ENCODE results near the gene ISG15. TPM values are rescaled to one million over a fixed set of nuclear protein-coding genes. Genes with fewer than 3 reads are reported as not detected.
"Not testable (repeated sequence)": the region's sequence is repeated elsewhere in the genome, so short reads cannot be mapped to it uniquely, and the experiment has no call there.

Gene ISG15
- total RNA-seq, 2 experiments from 2014 or later: 16.6 to 18.7 TPM

DNA sequence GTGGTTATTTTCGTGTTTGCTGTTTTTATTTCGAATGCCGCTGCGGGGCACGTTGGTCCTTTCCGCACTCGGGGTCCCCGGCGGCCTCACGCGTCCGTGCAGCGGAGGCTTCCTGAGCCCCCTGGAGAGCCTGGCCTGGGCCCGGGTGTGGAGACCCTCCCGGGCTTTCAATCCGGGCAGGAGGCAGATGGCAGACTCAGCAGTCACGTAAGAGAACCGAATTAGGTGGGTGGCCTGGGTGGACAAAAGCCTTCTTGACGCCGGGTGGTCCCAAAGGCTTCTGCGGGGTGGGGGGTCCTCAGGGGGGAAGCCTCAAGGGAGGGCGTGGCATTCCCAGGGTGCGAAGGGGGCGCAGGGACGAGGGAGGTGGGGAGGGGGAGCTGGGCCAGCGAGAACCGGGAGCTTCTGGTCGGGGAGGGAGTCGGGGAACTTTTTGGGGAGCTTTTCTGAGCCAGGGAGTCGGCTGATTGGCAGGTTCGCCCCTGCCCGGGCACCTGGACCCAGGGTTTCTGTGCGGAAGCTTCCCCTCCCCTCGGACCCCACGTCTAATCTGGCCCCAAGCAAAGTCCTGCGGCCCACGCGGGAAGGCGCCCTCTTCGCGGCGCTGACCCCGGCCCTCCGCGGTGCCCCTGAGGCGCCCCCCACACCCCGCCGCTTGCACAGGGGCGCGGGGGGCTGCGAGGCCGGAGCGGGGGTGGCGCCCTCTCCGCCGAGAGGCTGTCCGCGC is 12.1 kb upstream of the ISG15 start:
- ChIA-PET POLR2A (no interaction called here), CTCF (interaction anchor here (0.7 to 2.4 kb wide), 11 partner anchors 9 to 351 kb away, joined by 3 to 14 read pairs (median 3); partner anchors contain the start of gene ISG15)

DNA sequence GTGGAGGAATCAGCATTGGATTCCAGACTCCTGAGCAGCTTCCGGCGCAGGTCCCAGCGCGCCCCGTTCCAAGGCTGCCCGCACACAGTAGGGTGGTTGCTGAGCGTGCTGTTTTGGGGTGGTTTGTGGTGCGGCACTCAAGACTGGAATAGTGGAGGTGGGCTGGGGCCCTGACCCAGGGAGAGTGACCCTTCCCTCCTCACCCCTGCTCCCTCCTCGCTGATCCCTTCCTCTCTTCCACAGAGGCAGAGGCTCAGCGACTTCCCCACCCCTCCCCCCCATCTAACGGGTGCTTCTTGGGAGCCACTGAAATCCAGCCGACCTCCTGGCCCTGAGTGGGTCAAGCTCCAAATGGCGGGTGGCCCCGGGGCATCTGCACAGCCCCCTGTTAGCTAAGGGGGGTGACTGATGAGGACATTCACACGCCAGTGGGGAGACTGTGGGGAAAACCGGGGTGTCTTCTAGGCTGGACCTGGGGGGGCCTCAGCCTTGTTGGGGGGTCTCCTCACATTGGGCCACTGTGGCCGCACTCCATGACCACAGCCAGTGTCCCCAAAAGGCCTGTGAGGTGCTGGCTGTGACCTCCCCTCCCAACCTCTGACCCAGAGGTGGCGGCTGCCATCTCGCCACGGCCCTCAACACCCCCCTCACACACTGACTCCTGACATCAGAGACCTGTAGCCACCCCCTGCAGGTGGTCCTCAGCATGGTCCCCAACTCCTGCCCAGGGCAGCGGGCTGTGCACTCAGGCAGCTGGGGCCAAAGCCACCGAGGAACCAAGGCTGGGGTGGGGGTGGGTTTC is 9.5 kb upstream of the ISG15 start:
- POLR2A ChIA-PET: no interaction called here

DNA sequence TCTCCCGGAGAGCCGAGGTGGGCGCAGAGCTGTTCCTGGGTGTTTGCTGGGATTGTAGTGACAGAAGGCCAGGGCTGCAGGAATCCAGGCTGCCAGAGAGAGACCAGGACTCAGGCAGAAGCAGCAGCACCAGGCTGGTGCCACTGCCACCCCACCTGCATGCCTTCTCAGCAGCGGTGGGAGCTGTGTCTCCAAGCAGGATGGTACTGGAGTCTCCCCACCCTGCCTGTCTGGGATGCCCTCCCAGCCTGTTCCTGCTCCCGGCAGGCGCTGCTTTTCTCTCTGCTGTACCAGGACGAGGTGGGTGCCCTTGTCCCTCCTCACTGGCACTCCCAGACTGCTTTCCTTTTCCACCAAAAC is 8.9 kb upstream of the ISG15 start:
- ChIA-PET CTCF (interaction anchor here (0.6 kb wide), 1 partner anchor 114 kb away, joined by 3 read pairs; no protein-coding TSS in a partner anchor), POLR2A (no interaction called here)

More for the DNA sequence above, 9.5 kb upstream of the ISG15 start:
- CTCF ChIA-PET: interaction anchor here (0.6 to 1.8 kb wide), 4 partner anchors 14 to 114 kb away, joined by 3 to 7 read pairs (median 4); no protein-coding TSS in a partner anchor

DNA sequence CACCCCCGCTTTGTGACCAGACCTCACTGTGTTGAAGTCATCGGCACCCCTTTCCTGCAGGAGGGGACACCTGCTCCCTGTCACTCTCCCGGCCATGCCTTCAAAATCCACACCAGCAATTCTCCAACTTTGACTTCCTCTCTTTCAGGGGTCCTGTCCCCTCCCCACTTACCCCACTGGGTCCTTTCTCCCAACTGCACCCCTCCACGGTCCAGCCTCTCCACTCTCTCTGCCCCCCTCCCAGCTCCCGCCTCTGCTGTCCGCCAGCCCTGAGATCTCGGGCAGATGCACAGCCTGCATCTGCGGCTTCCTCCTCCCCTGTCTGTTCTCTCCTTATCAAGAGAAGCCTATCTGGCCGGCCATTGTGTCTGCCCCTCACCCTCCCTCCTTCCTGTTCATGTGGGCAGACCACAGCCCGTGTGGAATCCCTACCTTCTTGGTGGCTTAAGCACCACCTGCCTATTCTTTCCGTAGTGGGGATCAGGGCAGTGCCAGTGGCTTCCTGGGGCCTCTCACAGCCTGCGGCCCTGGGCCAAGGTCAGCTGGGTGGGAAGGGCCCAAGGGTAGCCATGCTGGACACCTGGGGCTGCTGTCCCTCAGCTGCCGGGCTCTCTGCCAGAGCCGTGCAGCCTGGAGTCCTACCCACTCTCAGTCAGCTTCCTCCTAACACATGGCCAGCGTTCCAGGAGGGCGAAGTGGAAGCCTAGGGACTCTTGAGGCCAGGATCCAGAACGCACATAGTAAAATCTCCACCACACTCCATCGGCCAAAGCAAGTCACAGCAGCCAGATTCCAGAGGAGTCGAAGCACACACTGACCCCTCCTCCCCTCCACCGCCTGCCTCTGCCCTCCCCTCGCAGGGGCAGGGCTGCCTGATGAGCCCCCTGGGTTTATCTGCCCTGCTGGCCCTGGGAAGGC is 8.3 kb upstream of the ISG15 start:
- ChIA-PET CTCF (no interaction called here), POLR2A (no interaction called here)

DNA sequence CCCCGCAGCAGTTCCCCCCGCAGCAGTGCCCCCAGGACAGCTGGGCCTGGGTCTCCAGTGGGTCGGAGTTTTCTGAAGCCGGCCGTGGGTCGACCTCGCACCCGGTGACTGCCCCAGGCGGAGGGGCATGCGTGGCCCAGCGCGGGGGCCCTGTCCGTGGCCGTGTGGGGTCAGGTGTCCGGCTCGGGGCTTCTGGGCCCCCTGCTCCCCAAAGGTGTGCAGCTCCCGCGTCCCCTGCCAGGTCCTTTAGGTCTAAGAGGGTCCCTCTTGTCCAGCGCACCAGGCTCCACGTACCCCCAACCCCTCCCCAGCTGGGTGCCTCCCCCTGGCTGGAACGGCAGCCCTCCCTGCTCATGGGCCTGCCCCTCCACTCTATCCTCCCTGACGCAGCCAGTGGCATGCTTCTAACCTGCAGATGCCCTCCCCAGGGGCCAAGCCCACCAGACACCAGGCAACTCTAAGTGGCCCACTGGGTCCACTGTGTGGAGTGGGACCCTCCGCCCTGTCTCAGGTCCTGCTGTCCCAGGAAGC is 7.5 kb upstream of the ISG15 start:
- ChIA-PET CTCF (no interaction called here), POLR2A (no interaction called here)

DNA sequence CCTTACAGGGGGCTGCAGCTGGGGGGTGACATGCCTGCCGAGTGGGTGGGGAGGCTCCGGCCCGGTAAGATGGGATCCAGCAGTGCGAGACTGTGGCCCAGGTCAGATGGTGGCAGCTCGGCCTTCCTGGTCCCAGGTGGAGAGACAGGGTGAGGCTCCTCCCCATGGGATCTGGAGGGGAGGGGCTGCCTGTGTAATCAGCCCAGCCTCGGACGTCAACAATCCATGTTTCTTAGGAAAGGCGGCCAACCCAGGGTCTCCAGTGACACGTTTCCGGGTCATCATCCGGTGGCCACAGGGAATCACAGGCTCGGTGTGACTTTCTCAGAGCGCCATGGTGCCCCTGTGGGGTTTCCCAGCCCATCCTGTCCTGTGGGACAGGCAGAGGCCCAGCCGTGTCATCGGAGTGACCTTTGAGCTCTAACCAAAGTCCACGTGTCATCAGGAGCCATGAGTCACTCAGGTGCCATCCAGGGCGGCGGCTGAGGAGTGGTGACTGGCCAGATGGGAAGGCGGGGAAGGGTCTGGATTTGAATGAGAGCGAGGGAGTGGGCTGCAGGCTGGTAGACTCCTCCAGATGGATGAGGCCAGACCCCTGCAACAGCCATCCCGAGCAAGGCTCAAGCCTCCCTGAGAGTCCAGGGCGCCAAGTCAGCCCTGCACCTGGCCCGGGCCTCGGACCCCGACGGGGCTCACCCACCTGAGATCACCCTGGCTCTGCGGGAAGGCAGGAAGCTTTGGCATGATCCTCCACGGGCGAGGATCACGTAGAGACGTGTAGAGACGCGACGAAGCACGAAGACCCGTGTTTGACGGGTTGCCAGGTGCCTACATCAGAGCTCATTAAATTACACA is 6.8 kb upstream of the ISG15 start:
- ChIA-PET POLR2A (no interaction called here), CTCF (interaction anchor here (1.2 kb wide), 2 partner anchors 10 to 12 kb away, joined by 3 read pairs; no protein-coding TSS in a partner anchor)

DNA sequence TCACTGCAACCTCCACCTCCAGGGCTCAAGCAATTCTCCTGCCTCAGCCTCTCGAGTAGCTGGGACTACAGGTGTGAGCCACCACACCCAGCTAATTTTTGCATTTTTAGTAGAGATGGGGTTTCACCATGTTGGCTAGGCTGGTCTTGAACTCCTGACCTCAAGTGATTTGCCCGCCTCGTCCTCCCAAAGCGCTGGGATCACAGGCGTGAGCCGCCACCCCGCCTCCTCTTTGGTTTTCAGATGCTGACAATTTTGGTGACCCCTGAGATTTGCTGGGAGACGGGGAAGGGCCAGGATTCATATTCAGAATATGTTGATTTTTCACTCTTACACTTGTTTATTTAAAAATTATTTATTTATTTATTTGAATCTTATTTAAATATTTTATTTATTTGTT is 3.2 kb upstream of the ISG15 start:
- CTCF ChIA-PET: interaction anchor here (1.8 kb wide), 1 partner anchor 8 kb away, joined by 7 read pairs; no protein-coding TSS in a partner anchor
- POLR2A ChIA-PET: not testable (repeated sequence)

DNA sequence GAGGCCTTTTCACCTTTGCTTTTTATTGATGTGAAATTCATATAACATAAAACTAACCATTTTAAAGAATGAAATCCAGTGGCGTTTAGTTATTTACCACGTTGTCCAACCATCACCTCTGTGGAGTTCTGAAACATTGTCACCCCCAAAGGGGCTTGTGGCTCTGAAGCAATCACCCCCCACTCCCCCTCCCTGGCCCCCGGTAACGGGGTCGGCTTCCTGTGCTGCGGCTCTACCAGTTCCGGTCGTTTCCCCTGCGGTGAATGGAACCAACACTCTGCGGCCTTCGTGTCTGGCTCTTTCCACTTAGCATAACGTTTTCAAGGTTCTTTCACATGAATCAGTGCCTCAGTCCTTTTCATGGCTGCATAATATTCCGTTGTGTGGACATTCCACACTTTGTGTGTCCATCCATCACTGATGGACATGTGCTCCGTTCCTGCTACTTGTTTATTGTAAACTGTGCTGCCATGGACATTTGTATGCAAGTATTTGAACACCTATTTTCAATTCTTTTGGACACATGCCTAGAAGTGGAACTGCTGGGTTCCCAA is 1.8 kb upstream of the ISG15 start:
- CTCF ChIA-PET: interaction anchor here (1.8 kb wide), 1 partner anchor 10 kb away, joined by 7 read pairs; no protein-coding TSS in a partner anchor
- POLR2A ChIA-PET: no interaction called here

DNA sequence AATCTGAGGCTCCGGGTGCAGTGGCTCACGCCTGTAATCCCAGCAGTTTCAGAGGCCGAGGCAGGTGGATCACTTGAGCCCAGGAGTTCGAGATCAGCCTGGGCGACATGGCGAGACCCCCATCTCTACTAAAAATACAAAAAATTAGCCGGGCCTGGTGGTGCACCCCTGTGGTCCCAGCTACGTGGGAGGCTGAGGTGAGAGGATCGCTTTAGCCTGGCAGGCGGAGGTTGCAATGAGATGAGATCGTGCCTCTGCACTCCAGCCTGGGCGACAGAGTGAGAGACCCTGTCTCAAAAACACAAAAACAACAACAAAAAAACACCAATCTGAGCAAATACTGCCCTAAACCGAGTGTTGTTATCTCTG is 577 bp upstream of the ISG15 start:
- ChIA-PET CTCF (interaction anchor here (1.1 to 3.8 kb wide), 8 partner anchors 11 to 51 kb away, joined by 4 to 14 read pairs (median 10); no protein-coding TSS in a partner anchor), POLR2A (interaction anchor here (0.6 kb wide), 1 partner anchor 157 kb away, joined by 3 read pairs; no protein-coding TSS in a partner anchor)

DNA sequence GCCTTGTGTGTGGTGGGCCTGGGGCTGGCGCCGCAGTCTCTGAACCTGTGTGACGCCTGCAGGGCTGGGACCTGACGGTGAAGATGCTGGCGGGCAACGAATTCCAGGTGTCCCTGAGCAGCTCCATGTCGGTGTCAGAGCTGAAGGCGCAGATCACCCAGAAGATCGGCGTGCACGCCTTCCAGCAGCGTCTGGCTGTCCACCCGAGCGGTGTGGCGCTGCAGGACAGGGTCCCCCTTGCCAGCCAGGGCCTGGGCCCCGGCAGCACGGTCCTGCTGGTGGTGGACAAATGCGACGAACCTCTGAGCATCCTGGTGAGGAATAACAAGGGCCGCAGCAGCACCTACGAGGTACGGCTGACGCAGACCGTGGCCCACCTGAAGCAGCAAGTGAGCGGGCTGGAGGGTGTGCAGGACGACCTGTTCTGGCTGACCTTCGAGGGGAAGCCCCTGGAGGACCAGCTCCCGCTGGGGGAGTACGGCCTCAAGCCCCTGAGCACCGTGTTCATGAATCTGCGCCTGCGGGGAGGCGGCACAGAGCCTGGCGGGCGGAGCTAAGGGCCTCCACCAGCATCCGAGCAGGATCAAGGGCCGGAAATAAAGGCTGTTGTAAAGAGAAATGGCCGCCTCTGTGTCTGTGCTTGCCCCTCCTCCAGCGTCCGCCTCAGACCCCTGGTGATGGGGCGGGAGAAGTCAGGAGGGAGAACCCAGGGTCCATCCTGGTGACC is 788 bp downstream of the ISG15 start:
- ChIA-PET POLR2A (interaction anchor here (0.7 to 1.1 kb wide), 2 partner anchors 30 to 356 kb away, joined by 3 read pairs; no protein-coding TSS in a partner anchor), CTCF (interaction anchor here (1.1 to 3.8 kb wide), 11 partner anchors 12 to 602 kb away, joined by 3 to 14 read pairs (median 5); partner anchors contain the start of gene MIB2)

DNA sequence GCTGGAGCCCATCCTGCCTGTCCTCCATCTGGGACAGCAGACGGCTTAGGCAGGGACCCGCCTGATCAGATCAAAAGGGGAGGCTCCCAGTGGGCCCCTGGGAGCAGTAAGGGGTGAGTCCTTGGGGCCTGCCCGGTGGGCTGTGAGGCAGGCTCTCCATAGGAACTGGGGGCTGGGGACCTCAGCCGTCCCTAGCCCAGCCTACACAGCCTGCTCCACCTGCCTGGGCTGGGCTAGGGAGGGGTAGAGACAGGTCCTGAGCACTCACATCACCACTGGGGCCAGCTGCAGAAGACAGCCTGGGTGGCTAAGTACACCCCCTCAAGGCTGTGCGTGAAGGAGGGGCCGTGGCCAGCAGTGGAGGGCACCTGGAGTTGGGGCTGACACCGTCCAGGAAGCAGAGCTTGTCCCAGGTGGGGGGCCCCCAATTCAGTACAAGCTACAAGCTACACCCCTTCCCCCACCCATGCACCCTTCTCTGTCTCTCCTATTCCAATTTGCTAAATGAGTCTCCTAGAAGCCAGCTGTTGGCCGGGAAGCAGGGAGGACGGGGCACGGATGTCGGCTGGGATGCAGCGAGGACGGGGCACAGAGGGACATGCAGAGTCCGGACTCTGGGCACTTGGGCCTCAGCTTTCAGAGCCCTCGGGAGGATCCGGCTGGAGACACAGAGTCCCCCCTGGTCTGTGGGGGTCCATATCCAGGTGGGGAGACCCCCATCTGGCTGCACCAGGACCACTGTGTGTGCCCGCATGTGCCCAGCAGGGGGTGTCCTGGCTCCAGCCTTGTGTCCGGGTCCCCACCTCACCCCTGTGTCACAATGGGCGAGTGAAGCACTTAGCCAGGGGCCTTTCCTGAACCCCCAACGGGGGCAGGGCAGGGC is 1.7 kb downstream of the ISG15 start:
- ChIA-PET POLR2A (no interaction called here), CTCF (interaction anchor here (0.6 to 3.8 kb wide), 8 partner anchors 13 to 601 kb away, joined by 3 to 14 read pairs (median 8); partner anchors contain the start of gene MIB2)

DNA sequence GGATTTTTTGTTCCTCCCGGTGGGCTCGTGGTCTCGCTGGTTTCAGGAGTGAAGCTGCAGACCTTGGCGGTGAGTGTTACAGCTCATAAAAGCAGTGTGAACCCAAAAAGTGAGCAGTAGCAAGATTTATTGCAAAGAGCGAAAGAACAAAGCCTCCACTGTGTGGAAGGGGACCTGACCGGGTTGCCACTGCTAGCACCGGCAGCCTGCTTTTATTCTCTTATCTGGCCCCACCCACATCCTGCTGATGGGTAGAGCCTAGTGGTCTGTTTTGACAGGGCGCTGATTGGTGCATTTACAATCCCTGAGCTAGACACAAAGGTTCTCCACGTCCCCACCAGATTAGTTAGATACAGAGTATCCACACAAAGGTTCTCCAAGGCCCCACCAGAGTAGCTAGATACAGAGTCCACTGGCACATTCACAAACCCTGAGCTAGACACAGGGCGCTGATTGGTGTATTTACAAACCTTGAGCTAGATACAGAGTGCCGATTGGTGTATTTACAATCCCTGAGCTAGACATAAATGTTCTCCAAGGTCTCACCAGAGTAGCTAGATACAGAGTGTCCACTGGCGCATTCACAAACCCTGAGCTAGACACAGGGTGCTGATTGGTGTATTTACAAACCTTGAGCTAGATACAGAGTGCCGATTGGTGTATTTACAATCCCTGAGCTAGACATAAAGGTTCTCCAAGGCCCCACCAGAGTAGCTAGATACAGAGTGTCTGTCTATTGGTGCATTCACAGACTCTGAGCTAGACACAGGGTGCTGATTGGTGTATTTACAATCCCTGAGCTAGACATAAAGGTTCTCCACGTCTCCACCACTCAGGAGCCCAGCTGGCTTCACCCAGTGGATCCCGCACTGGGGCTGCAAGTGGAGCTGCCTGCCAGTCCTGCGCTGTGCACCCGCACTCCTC is 4.4 kb downstream of the ISG15 start:
- CTCF ChIA-PET: interaction anchor here (1.2 to 4.4 kb wide), 5 partner anchors 16 to 46 kb away, joined by 3 to 13 read pairs (median 4); no protein-coding TSS in a partner anchor
- POLR2A ChIA-PET: not testable (repeated sequence)

DNA sequence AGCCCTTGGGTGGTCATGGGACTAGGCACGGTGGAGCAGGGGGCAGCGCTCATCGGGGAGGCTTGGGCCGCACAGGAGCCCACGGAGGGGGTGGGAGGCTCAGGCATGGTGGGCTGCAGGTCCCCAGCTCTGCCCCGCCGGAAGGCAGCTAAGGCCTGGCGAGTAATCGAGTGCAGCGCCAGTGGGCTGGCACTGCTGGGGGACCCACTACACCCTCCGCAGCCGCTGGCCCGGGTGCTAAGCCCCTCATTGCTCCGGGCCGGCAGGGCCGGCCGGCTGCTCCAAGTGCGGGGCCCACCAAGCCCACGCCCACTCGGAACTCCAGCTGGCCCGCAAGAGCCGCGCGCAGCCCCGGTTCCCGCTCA is 5.0 kb downstream of the ISG15 start:
- CTCF ChIA-PET: interaction anchor here (1.0 to 4.4 kb wide), 9 partner anchors 11 to 76 kb away, joined by 3 to 13 read pairs (median 4); no protein-coding TSS in a partner anchor
- POLR2A ChIA-PET: not testable (repeated sequence)

DNA sequence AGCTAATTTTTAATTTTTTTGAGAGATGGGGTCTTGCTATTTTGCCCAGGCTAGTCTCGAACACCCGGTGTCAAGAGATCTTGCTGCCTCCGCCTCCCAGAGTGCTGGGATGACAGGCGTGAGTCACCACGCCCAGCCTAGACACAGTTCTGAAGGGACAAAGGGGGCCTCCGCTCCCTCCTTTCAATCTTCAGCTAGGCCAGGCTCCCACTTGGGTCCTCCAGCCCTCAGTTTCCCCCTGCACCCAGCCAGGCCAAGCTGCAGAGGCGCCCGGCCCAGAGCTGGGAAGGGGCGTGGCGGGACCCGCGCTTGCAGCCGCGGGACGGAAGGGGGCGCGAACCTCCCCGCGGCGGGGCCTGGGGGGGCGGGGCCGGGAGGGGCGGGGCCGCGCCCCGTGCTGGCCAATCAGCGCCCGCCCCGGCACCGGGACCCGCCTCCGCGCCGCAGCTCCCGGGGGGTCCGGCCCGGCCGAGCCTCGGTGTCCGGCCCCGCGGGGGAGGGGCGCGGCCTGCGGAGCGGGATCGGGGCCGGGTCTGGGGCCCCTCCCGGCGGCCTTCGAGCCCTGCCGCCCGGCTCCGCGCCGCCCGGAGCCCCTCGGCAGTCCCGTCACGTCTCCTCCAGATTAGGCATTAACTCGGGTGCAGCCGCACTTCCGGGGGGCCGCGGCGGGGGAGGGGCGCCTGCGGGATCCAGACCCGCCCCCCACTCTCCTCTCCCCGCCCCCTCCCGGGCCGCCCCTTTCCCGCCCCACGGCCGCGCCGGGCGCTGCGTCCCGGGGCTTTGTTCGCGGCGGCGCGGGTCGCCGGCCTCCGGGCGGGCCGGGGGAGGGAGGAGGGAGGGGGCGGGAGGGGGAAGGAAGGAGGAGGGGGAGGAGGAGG is 6.1 kb downstream of the ISG15 start:
- POLR2A ChIA-PET: interaction anchor here (0.8 kb wide), 1 partner anchor 45 kb away, joined by 3 read pairs; no protein-coding TSS in a partner anchor
- CTCF ChIA-PET: interaction anchor here (0.8 to 4.4 kb wide), 12 partner anchors 12 to 272 kb away, joined by 3 to 13 read pairs (median 3); no protein-coding TSS in a partner anchor

All from activated CD8-positive, alpha-beta memory T cell treated with anti-CD3 and anti-CD28 coated beads for 36 hours (primary cell).